AG09309 (cell line): Measurements from ENCODE around the gene RNASE8.

Experiments used
- DNase-seq: peaks from one replicate; pipeline ENCODE4 v3.0.0-alpha.2; 2010; ENCODE audit warnings: low read depth
- H3K4me3 ChIP-seq: 2 replicates; pipeline ENCODE4 v1.5.1; 2011; ENCODE audit warnings: mild to moderate bottlenecking, low read depth, low read length, moderate library complexity; ENCODE audit not compliant: control insufficient read depth
- CTCF ChIP-seq: IDR thresholded peaks from 2 replicates; pipeline ENCODE4 v1.5.1; 2011; ENCODE audit warnings: mild to moderate bottlenecking, low read depth, low read length, inconsistent platforms; ENCODE audit not compliant: insufficient read depth, control insufficient read depth; ENCODE audit errors: missing control alignments

The RNASE8 gene

DNA sequence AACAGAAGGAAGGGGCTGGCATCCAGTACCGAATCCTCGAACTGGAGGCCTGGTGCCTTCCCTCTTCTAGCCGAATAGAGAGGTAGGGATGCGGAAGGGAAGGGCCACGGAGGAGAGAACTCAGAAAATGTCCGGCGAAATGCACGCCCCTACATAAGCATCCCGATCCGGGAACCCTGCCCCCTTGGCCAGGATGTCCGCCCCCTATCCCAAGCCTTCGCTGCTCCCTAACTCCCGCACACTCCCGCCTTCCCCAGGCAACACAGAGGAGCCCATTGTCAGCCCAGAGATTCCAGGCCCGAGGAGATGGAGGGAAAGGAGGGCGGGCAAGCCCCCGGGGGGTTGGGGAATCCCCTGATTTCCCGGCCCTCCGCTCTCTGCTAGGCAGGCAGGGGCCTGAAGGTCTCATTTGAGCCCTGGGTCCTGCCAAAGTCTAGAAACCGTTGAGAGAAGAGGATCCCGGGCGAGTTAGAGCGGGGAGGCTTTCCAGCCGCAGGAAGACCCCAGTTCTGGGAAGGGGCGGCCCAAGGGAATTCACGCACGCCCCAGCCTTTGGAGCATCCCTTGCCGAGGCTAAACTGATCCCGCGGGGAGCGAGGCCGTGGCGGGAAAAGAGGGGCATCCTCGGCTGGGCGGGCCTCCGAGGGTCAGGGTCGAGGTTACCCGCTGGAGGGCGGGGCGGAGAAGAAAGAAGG is 11.9 kb downstream of the RNASE8 start:
- H3K4me3 ChIP-seq: peak overlapping the region; percentile 96
- no peak for DNase-seq
- no peak for TF ChIP-seq CTCF

DNA sequence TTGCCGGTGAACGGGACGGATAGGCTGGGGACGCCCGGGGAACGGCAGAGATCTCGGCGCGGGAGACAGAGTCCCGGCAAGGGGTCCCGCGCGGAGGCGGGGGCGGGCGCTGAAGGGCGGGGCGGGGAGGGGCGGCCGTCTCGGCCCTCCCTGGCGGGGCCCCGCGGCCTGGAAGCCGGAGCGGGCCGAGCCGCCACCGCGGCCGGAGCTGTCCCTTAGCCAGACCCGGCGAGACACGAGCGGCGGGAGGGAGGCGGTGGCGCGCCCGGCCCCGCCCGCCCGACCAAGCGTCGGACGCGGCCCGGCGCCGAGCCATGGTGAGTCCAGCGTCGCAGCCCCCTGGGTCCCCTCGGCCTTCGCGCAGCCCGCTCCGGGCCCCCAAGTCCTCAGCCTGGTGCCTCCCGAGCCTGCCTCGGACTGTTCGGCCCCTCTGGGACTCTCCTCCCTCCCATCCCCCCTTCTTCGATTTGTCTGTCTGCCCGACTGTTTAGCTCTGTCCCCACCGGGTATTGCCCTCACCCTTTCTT is 12.5 kb downstream of the RNASE8 start, which contains the start of gene ARHGEF40:
Gene ARHGEF40, plus strand, starts transcription at position 222 of the 527 bp plus-strand sequence. Its CDS starts 93 bp downstream, at position 315.
- DNase-seq: no peak
- peak within 1 kb of the TSS; percentile 96 for H3K4me3 ChIP-seq
- TF ChIP-seq CTCF: no peak

- TF ChIP-seq CTCF: no peak
- peak overlapping the region; percentile 96 for H3K4me3 ChIP-seq
- DNase-seq: no peak
Observed at GRCh38 chr14:21070610-21071224, 13.1 kb downstream of the RNASE8 start.

DNA sequence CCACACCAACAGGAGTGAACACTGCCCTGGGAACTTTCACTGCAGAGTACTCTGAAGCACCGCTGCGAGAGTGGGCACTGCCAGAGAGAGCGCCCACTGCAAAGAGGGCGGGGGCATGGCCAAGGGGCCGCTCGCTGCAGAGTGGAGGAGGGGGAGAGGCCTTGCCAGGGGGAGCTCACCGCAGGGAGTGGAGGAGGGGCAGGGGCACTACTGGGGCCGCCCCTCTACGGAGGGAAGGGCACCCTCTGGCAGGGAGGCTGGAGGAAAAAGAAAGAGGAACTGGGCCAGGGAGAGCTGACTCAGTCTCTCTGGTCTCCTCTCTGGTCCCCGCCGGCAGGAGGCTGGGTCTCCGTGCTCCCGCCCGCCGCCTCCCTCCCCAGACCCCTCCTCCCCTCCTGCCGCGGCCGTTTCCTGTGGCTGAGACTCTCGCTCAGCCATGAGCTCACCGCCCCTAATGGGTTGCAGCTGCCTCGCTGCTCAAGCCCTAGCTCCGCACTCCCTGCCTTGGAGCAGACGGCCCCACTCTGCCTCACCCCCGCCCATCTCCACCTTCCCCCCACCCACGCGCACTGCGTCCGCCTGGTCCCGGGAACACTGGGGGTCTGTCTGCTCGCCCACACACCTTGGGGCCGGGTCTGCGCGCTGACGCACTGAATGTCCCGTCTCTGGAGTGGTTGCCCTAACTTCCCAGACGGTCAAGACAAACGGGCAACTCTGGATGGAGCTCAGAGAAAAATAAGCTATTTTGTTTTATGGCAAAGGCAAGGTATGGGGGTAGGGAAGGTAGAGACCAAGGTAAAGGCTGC is 13.8 kb downstream of the RNASE8 start:
- peak overlapping the region; percentile 96 for H3K4me3 ChIP-seq
- peak; percentile 78 for DNase-seq
- no peak for TF ChIP-seq CTCF

DNA sequence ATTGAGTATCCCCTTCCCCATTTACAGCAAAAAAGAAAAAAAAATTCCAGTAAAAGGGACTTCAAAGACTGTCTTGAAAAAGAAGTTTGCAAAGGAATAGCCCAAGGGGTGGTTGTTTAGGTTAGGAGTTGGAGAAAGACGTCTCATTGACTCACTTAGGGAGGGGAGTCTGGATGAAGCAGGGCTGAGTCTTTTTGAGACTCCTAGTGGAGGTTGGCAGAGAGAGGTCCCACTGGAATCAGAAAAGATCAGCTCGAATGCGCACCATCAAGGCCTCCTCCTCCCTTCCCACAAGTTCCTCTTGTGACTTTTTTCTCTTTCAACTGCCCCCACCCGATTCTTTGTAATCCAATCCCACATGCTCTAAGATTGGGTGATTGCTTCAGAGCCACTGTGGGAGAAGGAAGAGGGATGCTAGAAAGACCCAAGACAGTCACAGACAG is 14.4 kb downstream of the RNASE8 start:
- peak overlapping the region; percentile 96 for H3K4me3 ChIP-seq
- DNase-seq: no peak
- no peak for TF ChIP-seq CTCF

- H3K4me3 ChIP-seq: no peak overlapping the region
- no peak for TF ChIP-seq CTCF
- DNase-seq: no peak
Observed at GRCh38 chr14:21072781-21073339, 15.2 kb downstream of the RNASE8 start.
